Loucy (cell line): ENCODE measurements around the gene BAMBI.

Experiments used
- EZH2phosphoT487 ChIP-seq: fragments of 200-600 bp; IDR thresholded peaks from 2 replicates; pipeline ENCODE4 v1.6.1; 2018; ENCODE audit warnings: antibody characterized with exemption, mild to moderate bottlenecking, moderate library complexity, borderline replicate concordance
- TF ChIP-seq, protein P1 (sequence below): fragments of 200-600 bp; sonication (generic); conservative IDR thresholded peaks from 2 replicates; pipeline ENCODE4 v1.5.1; 2014; ENCODE audit warnings: mild to moderate bottlenecking, antibody characterized with exemption, low read length

DNA sequence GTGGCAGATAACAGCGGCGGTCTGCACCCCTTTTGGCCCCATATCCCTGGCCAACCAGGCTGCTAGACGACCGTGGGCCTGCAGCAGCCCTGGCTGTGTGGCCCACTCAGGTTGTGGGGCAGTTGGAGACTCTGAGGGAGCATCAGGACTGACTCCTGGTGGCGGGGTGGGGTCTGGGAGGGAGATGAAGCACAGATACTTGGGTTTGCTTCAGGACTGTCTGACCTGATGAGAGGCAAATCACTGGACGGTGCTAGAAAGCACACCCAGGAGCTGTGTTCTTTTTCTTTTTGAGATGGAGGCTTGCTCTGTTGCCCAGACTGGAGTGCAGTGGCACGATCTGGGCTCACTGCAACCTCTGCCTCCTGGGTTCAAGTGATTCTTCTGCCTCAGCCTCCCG is 28.2 kb downstream of the BAMBI start:
- TF ChIP-seq, protein P1, sequence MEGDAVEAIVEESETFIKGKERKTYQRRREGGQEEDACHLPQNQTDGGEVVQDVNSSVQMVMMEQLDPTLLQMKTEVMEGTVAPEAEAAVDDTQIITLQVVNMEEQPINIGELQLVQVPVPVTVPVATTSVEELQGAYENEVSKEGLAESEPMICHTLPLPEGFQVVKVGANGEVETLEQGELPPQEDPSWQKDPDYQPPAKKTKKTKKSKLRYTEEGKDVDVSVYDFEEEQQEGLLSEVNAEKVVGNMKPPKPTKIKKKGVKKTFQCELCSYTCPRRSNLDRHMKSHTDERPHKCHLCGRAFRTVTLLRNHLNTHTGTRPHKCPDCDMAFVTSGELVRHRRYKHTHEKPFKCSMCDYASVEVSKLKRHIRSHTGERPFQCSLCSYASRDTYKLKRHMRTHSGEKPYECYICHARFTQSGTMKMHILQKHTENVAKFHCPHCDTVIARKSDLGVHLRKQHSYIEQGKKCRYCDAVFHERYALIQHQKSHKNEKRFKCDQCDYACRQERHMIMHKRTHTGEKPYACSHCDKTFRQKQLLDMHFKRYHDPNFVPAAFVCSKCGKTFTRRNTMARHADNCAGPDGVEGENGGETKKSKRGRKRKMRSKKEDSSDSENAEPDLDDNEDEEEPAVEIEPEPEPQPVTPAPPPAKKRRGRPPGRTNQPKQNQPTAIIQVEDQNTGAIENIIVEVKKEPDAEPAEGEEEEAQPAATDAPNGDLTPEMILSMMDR: no peak
- no peak for TF ChIP-seq EZH2phosphoT487
